COR-L47 (cell line): ENCODE results near the gene SOS1.

ENCODE experiments used
- DNase-seq: peaks from one replicate; lab custom pipeline; 2025; lab: John Stamatoyannopoulos, UW

The SOS1 gene

GRCh38 chr2:39024833-39025232 is 96.0 kb downstream of the SOS1 start:
- no peak for DNase-seq

- no peak for DNase-seq
These were observed 97.2 kb downstream of the SOS1 start for GRCh38 chr2:39023649-39024048.

- no peak for DNase-seq
These were observed 98.1 kb downstream of the SOS1 start for GRCh38 chr2:39022642-39023235.

GRCh38 chr2:39020383-39020782 is 100.5 kb downstream of the SOS1 start:
- no peak for DNase-seq

GRCh38 chr2:39018638-39019037 is 102.2 kb downstream of the SOS1 start:
- DNase-seq: no peak

- no peak for DNase-seq
These were observed 103.5 kb downstream of the SOS1 start for GRCh38 chr2:39017334-39017733.

- no peak for DNase-seq
These were observed 105.4 kb downstream of the SOS1 start for GRCh38 chr2:39015424-39015823.

- DNase-seq: no peak
These were observed 107.0 kb downstream of the SOS1 start for GRCh38 chr2:39013871-39014270.

- no peak for DNase-seq
These were observed 112.2 kb downstream of the SOS1 start for GRCh38 chr2:39008665-39009064.

- no peak for DNase-seq
These were observed 112.9 kb downstream of the SOS1 start for GRCh38 chr2:39007875-39008504.

GRCh38 chr2:39000552-39000951 is 120.3 kb downstream of the SOS1 start:
- no peak for DNase-seq

GRCh38 chr2:38997781-38998180 is 123.1 kb downstream of the SOS1 start:
- no peak for DNase-seq

GRCh38 chr2:38991899-38992298 is 129.0 kb downstream of the SOS1 start:
- no peak for DNase-seq

GRCh38 chr2:38988716-38989115 is 132.1 kb downstream of the SOS1 start:
- no peak for DNase-seq

- no peak for DNase-seq
These were observed 138.4 kb downstream of the SOS1 start for GRCh38 chr2:38982498-38982897.

GRCh38 chr2:38981670-38982357 is 139.0 kb downstream of the SOS1 start:
- no peak for DNase-seq

- no peak for DNase-seq
These were observed 139.7 kb downstream of the SOS1 start for GRCh38 chr2:38981003-38981669.

- no peak for DNase-seq
These were observed 141.9 kb downstream of the SOS1 start for GRCh38 chr2:38978908-38979307.

GRCh38 chr2:38978296-38978903 is 142.5 kb downstream of the SOS1 start:
- no peak for DNase-seq

- DNase-seq: no peak
These were observed 143.8 kb downstream of the SOS1 start for GRCh38 chr2:38977047-38977446.

GRCh38 chr2:38975042-38975441 is 145.8 kb downstream of the SOS1 start:
- no peak for DNase-seq

- DNase-seq: no peak
These were observed 147.6 kb downstream of the SOS1 start for GRCh38 chr2:38973266-38973665.

GRCh38 chr2:38971377-38971776 is 149.5 kb downstream of the SOS1 start:
- DNase-seq: no peak
